Duodenal mucosa (tissue), 2 donors: Measurements from ENCODE around the gene IRF6.
A peak's percentile ranks its signal among the peaks of the same experiment; 100 is the strongest.
"Not testable (repeated sequence)": the region's sequence is repeated elsewhere in the genome, so short reads cannot be mapped to it uniquely, and the experiment has no call there.

Experiments used
- H3K27ac ChIP-seq: one replicate; pipeline ENCODE4 v1.7.0; 2013; ENCODE audit warnings: low read depth, low read length
- H3K27me3 ChIP-seq, 2 donors: one replicate each; pipeline ENCODE4 v1.7.0; 2013; ENCODE audit warnings: low read length in 2 of 2, control low read depth in 1 of 2; ENCODE audit not compliant: insufficient read depth in 2 of 2, control insufficient read depth in 1 of 2
- H3K36me3 ChIP-seq, 2 donors: one replicate each; pipeline ENCODE4 v1.7.0; 2013; ENCODE audit warnings: low read length in 2 of 2, control low read depth in 1 of 2; ENCODE audit not compliant: insufficient read depth in 2 of 2, control insufficient read depth in 1 of 2
- H3K4me1 ChIP-seq, 2 donors: one replicate each; pipeline ENCODE4 v1.7.0; 2013; ENCODE audit warnings: low read length in 2 of 2, control low read depth in 1 of 2; ENCODE audit not compliant: insufficient read depth in 2 of 2, control insufficient read depth in 1 of 2
- H3K4me3 ChIP-seq, 2 donors: one replicate each; pipeline ENCODE4 v1.7.0; 2013; ENCODE audit warnings: low read length in 2 of 2, low read depth in 1 of 2
- H3K9ac ChIP-seq, 2 donors: one replicate each; pipeline ENCODE4 v1.7.0; 2013; ENCODE audit warnings: low read length in 2 of 2, low read depth in 1 of 2
- H3K9me3 ChIP-seq, 2 donors: one replicate each; pipeline ENCODE4 v1.7.0; 2013; ENCODE audit warnings: low read length in 2 of 2, control low read depth in 1 of 2; ENCODE audit not compliant: control insufficient read depth in 1 of 2

Gene IRF6

GRCh38 chr1:209793711-209794110 lies 12.2 kb downstream of the IRF6 start:
- H3K9ac ChIP-seq, H3K9me3 ChIP-seq, H3K4me3 ChIP-seq, H3K27ac ChIP-seq, H3K27me3 ChIP-seq: not testable (repeated sequence)
- Histone ChIP-seq H3K4me1 (peaks cover 18 to 40% of the 10 kb centered on the region in 2 donors), H3K36me3 (peaks cover 26 to 41% of the 10 kb centered on the region in 2 donors)

- Histone ChIP-seq H3K4me3 (no peak overlapping the region), H3K27ac (peak overlapping the region; percentile 52), H3K9ac (no peak overlapping the region), H3K36me3 (peaks cover 26 to 47% of the 10 kb centered on the region in 2 donors), H3K9me3 (no peaks in the 10 kb centered on the region), H3K27me3 (no peaks in the 10 kb centered on the region), H3K4me1 (peaks cover 34 to 51% of the 10 kb centered on the region in 2 donors)
These were observed 14.0 kb downstream of the IRF6 start for GRCh38 chr1:209791920-209792319.

GRCh38 chr1:209790286-209791193 lies 15.4 kb downstream of the IRF6 start:
- Histone ChIP-seq H3K4me1 (peaks cover 44 to 54% of the 10 kb centered on the region in 2 donors), H3K27me3 (no peaks in the 10 kb centered on the region), H3K27ac (no peak overlapping the region), H3K9ac (no peak overlapping the region), H3K9me3 (no peaks in the 10 kb centered on the region), H3K36me3 (peaks cover 26 to 48% of the 10 kb centered on the region in 2 donors), H3K4me3 (peak overlapping the region in 1 of 2 donors; percentile 3)

- Histone ChIP-seq H3K9ac (no peak overlapping the region), H3K36me3 (peaks cover 19 to 36% of the 10 kb centered on the region in 2 donors), H3K9me3 (no peaks in the 10 kb centered on the region), H3K27ac (no peak overlapping the region), H3K4me3 (no peak overlapping the region), H3K4me1 (peaks cover 53 to 59% of the 10 kb centered on the region in 2 donors), H3K27me3 (no peaks in the 10 kb centered on the region)
These were observed 16.7 kb downstream of the IRF6 start for GRCh38 chr1:209789245-209789644.

- Histone ChIP-seq H3K9ac (peak overlapping the region; percentile 5 to 36), H3K27me3 (no peaks in the 10 kb centered on the region), H3K4me3 (peak overlapping the region in 1 of 2 donors; percentile 33), H3K27ac (peak overlapping the region; percentile 67), H3K4me1 (peaks cover 67 to 68% of the 10 kb centered on the region in 2 donors), H3K36me3 (peaks cover 19 to 36% of the 10 kb centered on the region in 2 donors), H3K9me3 (no peaks in the 10 kb centered on the region)
These were observed 18.4 kb downstream of the IRF6 start for GRCh38 chr1:209787551-209787950.

GRCh38 chr1:209786146-209786545 lies 19.8 kb downstream of the IRF6 start:
- peak overlapping the region in 1 of 2 donors; percentile 28 for H3K9ac ChIP-seq
- H3K4me1 ChIP-seq, result peaks cover 55 to 56% of the 10 kb centered on the region in 2 donors
- no peak overlapping the region for H3K27ac ChIP-seq

GRCh38 chr1:209785592-209785991 lies 20.4 kb downstream of the IRF6 start:
- H3K4me3 ChIP-seq, result no peak overlapping the region
- H3K27ac ChIP-seq, result no peak overlapping the region
- no peaks in the 10 kb centered on the region for H3K9me3 ChIP-seq
- H3K4me1 ChIP-seq, result peaks cover 52% of the 10 kb centered on the region in 2 donors
- H3K9ac ChIP-seq, result no peak overlapping the region
- peaks cover 13 to 30% of the 10 kb centered on the region in 2 donors for H3K36me3 ChIP-seq
- no peaks in the 10 kb centered on the region for H3K27me3 ChIP-seq

More at GRCh38 chr1:209786146-209786545, 19.8 kb downstream of the IRF6 start:
- peaks cover 14 to 34% of the 10 kb centered on the region in 2 donors for H3K36me3 ChIP-seq
- no peaks in the 10 kb centered on the region for H3K9me3 ChIP-seq
- no peak overlapping the region for H3K4me3 ChIP-seq
- H3K27me3 ChIP-seq, result no peaks in the 10 kb centered on the region

- Histone ChIP-seq H3K27me3 (no peaks in the 10 kb centered on the region), H3K27ac (peak within 1 kb of the TSS; percentile 72), H3K4me1 (peaks cover 52 to 55% of the 10 kb centered on the region in 2 donors), H3K4me3 (peak within 1 kb of the TSS; percentile 81 to 86), H3K9me3 (no peaks in the 10 kb centered on the region), H3K9ac (peak within 1 kb of the TSS; percentile 75 to 93), H3K36me3 (peaks cover 4 to 25% of the 10 kb centered on the region in 2 donors)
These were observed 21.4 kb downstream of the IRF6 start, which contains the start of gene C1orf74 for GRCh38 chr1:209784265-209785169. Gene C1orf74 (minus strand): TSS chr1:209784559. CDS start chr1:209783634, 925 bp downstream.

- Histone ChIP-seq H3K9ac (peak overlapping the region; percentile 75 to 93), H3K4me3 (peak overlapping the region; percentile 81 to 86), H3K27ac (no peak overlapping the region), H3K27me3 (no peaks in the 10 kb centered on the region), H3K36me3 (peaks cover 0 to 14% of the 10 kb centered on the region in 2 donors), H3K9me3 (no peaks in the 10 kb centered on the region), H3K4me1 (peaks cover 50 to 54% of the 10 kb centered on the region in 2 donors)
These were observed 22.6 kb downstream of the IRF6 start for GRCh38 chr1:209783386-209783785.
